ENCODE data around the gene OR4E1.

- TF ChIP-seq EP300 (IDR thresholded peaks at IDR 0.05), result no peak
- TF ChIP-seq CTCF (IDR thresholded peaks at IDR 0.05), result no peak
These were observed 19.4 kb downstream of the OR4E1 start for GRCh38 chr14:21654215-21654614.

All from upper lobe of left lung (tissue), 4 donors.